Activated CD8-positive, alpha-beta memory T cell treated with anti-CD3 and anti-CD28 coated beads, Interleukin-2, amount 50 U/mL, for 24 hours (primary cell): Measurements from ENCODE around the gene MYOD1.

Experiments
- DNase-seq: peaks from one replicate; pipeline ENCODE4 v3.0.0-alpha.2; 2020; ENCODE audit errors: extremely low read depth

MYOD1 gene

GRCh38 chr11:17734986-17735817, 15.8 kb downstream of the MYOD1 start:
- peak; percentile 3 for DNase-seq

DNA sequence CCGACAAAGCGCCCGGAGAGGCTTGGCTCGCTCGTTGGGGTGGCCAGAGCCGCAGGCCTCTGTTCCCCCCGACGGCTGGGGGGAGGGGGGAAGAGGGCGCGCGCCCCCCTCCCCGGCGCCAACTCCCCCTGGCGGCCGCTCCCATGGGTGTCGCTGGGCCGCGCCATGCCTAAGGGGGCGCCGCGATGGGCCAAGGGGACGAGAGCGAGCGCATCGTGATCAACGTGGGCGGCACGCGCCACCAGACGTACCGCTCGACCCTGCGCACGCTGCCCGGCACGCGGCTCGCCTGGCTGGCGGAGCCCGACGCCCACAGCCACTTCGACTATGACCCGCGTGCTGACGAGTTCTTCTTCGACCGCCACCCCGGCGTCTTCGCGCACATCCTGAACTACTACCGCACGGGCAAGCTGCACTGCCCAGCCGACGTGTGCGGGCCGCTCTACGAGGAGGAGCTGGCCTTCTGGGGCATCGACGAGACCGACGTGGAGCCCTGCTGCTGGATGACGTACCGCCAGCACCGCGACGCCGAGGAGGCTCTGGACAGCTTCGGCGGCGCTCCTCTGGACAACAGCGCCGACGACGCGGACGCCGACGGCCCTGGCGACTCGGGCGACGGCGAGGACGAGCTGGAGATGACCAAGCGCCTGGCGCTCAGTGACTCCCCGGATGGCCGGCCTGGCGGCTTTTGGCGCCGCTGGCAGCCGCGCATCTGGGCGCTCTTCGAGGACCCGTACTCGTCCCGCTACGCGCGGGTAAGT, 16.6 kb downstream of the MYOD1 start:
- DNase-seq: no peak

DNA sequence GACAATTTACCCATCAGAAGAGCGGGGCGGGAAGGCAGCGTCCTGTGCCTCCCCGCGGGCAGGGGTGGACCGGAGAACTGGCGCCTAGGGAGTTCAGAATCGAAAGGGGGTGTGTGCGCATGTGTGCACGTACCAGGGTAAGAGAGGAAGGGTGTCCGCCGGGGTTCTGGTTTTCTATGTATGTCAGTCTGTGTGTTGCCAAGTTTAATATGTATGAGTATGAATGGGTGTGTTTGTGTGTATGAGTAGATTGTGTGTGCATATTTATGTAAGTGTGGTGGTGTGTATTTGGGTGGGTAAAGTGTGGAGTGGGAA, 17.2 kb downstream of the MYOD1 start:
- DNase-seq: no peak

DNA sequence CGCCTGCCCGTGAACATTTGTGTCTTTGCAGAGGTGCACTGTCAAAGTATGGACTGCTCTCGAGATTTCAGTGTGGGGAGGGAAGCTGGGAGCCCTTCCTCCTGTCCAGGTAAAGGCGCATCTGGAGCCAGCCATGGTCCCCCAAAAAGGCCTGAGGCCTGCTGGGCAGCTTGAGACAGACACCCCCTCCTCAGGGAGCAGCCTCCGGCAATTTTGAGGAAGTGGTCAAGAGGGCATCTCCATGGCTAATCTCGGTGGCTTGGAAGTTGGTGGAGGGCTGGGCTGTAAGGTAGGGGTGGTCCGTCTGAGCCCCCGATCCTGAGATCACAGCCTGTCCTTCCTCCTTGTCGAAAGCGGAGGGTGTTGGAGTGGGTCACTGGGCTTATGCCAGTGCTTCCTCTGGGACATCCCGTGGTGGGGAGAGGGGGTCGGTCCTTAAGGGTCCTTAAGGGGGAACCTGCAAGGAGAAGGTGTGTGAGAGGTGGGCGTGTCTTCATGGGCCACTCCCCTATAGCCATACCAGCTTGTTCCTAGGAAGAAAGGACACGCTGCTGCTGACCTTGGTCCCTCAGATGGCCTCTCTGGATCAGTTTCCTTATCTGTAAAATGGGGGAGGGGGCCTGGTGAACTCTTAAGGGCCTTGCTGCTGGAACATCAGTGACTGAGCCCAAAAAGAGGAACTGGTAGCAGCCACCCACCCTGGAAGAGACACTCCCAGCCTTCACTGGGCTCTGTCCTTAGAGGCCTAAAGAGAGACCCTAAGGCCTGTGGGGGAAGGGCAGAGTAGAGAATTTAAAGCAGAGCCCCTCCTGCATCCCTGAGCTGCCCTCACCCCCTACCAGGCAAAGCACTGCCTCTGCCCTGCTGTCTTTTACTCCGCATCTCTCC, 17.8 kb downstream of the MYOD1 start:
- no peak for DNase-seq

DNA sequence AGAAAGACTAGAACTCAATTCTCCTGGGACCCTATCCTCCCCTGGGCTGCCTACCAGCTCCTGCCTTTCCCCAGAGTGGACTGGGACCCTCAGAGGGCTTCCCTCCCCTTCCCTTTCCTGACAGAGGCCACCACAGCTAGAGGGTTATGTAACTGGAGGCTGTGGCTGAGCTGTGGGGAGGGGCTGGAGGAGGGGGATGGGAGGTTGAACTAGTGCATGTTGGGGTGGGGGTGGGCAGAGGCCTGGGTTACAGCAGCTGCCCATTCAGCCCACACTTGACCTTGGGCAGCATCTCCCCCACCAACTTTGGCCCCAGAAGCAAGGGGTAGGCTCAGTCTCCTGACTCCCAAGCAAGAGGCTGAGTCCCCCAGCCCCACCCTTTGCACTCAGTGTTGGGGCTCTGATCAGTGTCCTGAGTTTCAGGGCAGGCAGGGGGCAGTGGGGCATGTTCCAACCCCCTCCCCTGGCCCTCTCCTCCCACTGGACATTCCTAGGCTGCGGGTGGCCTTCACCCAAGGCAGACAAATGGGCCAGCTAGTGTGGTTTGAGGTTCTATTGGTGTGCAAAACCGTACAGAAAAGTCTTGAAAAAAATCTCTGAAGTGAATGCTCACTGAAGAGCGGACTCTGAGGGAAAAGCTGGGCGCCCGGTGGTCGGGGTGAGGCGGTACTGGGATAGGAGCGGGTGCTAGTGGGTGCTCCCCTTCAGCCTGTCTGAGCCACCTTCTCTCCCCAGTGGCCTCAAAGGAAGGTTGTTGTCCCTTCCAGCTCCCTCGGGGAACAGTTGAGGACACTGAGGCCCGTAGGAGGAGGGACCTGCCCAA, 19.0 kb downstream of the MYOD1 start:
- no peak for DNase-seq

DNA sequence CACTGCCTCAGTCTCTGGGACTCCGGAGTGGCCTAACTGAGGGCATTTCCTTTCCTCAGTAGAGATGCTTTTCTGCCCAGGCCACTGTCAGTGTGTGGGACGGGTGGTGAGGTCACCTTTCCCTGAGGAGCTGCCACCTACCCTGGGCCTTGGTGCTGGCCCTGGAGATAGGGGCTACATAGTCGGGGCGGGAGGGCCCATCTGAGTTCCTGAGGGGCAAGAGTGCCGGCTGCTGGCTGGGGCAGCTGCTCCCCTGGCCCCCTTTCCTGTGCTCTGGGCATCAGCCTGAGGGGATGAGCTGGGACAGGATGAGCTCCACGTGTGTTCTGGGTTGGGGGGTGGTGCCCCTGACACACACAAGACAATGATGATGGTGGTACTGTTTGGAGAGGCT, 20.6 kb downstream of the MYOD1 start:
- no peak for DNase-seq

GRCh38 chr11:17740649-17741235, 21.4 kb downstream of the MYOD1 start:
- DNase-seq: no peak

DNA sequence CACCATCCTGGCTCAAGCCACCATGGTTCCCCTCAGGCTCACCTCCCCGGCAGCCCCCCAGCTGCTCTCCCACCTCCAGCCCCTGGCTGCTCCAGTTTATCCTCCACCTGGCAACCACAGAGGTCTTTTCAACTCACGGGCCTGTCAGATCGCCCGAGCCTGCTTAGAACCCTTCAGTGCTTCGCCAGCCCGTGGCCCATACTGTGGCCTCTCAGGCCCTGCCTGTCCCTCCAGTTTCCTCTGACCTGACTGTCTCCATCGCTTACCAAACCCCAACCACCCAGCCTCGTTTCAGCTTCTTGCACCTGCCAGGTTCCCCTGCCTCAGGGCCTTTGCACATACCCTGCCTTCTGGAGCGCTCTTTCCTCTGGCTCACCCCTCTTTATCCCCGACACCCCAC, 22.1 kb downstream of the MYOD1 start:
- DNase-seq: no peak

DNA sequence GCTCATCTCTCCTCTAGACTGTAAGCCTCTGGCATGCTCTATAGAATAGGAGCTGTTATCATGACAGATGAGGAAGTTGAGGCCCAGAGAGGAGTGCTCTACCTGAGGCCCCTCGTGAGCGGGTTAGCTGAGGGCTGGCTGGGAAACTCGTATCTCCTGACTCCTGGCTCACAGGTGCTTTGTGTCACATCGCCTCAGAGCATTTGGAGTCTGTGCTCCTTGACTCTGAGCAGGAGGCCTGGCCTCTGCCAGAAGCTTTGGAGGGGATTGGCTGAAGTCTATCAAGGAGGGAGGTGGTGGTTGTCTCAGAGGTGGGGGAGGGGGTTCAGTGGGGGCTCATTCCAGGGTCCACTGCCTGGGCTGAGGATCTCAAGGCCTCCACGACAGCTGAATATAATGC, 22.6 kb downstream of the MYOD1 start:
- DNase-seq: no peak

DNA sequence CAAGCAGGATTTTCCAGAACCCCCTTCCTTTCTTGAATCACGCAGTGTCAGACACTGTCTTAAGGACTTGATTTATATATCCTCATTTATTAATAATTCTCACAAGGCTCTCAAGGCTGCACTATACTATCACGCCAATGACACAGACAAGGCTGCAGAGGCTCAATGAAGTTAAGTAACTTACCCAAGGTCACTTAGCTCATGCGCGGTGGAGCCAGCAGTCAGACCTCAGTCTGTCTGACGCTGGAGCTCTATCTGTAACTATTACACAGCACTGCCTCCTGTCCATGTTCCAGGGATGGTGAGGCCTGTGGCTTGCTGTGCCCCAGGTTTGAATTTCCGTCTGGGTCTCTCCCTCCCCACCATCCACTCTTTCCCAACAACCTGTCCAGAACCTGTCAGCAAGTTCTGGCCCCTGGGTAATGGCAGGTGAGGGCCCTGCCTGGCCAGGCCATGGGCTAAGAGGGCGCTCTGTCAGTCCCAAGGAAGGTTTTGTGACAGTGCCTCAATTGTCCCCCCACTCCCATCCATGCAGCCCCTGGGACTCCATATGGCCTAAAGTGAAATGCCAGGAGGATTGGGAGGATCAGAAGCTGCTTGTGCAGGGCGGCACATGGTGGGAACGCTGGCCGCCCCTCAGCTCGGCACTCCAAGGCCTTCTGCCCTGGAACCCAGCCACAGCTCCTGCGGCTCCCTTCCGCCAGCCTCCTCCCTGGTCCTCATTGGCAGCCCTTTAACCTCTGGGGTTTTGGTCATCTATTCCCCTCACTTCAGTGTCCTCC, 23.8 kb downstream of the MYOD1 start:
- DNase-seq: no peak

DNA sequence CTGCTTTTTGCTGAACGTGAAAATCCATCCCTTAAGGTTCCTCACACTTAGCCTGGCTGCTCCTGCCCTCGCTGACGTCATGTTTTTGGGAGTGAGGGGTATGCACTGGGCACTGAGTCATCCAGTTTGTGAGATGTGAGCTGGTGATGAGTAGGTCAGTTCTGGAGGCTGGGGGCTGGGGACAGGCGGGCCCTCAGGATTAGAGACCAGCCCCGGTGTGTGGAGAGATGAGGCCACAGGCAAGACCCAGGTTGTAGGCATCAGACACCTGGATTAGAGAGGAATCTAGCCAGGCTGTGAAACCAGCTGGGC, 24.4 kb downstream of the MYOD1 start:
- no peak for DNase-seq

- DNase-seq: no peak
These were observed 25.0 kb downstream of the MYOD1 start for GRCh38 chr11:17744151-17744940.

DNA sequence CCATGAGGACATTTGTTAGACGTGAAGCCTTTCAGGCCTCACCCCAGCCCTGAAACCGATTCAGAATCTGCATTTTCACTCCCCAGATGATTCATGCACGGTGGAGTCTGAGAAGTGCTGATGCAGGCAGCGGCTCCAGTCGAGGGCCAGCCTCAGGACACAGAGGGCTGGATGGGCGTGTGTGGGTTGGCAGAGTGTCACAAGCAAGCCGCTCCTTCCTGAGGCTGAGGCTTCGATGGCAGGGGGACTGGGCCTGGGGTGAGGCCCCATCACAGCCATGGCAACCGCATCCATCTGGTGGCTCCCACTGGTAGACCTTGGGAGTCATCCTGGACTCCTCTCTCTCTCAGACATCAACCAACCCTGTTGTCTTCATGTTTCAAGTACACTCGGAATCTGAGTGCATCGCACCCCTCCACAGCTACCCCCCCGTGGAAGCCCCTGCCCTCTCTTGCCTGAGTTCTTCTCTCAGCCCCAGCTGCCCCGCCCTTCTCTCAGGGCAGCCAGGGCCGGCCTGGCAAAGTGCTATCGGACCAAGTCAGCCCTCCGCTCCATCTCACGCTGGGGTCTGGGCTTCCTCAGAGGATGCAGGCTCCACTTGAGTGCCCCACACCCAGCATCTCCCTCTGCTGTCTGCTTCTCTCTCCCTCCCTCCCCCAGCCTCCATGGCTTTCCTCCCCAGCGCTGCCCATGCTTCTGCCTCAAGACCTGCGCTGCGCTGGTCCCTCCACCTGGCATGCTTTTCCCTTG, 25.8 kb downstream of the MYOD1 start:
- no peak for DNase-seq

DNA sequence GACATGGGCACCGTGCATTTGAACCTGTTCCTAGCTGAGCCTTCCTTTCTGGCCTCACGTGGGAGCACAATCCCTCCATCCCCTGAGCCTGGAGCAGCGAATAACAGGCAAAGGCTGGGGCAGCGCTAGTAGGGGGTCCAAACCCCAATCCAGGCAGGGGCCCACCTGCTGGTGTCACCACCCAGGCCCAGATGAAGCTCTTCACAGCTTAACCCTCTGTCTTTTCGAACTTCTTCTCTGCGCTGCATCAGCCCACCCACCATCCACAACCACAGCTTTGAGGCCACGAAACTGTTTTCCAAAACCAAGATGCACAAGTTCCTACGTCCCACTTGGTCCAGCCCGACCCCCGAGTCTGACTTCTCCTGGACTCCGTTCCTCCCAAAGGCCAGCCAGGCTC, 26.7 kb downstream of the MYOD1 start:
- no peak for DNase-seq

- no peak for DNase-seq
These were observed 28.0 kb downstream of the MYOD1 start for GRCh38 chr11:17747131-17747955.

GRCh38 chr11:17748044-17748443, 28.7 kb downstream of the MYOD1 start:
- DNase-seq: no peak

- no peak for DNase-seq
These were observed 29.7 kb downstream of the MYOD1 start for GRCh38 chr11:17748761-17749721.
